ENCODE data around the gene ATG4C. TPM values are rescaled to one million over a fixed set of nuclear protein-coding genes. Genes with fewer than 3 reads are reported as not detected.
"Not testable (repeated sequence)": the region's sequence is repeated elsewhere in the genome, so short reads cannot be mapped to it uniquely, and the experiment has no call there.

Gene ATG4C
- total and polyA plus RNA-seq, 3 donors from 2014 or later: 6.8 to 10.2 (median 8.6) TPM

DNA sequence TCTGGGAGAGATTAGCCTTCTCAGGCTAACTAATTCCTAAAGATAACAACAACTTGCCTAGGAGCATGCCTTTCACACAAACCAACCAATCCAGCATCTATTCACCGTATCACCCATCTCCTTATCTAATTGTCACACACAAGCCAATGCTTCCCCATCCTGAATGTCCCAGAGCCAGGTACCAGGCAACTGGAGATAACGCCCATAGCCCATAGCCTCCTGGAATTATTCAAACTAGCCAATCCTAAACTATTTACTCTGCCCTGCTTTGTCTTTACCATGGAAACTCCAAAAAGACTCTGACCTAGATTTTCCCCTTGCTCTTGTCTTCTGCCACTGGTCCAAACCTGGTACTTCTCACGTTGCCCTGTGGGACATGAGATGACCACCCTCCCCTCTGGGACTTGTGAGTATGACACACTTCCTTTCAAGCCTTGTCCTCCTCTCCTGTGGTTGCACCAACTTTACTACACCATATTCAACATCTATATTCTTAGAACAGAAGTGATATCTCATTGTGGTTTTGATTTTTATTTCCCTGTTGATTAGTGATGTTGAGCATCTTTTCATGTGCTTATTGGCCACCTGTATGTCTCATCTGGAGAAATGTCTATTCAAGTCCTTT is 8.8 kb upstream of the ATG4C start:
- Histone ChIP-seq H3K4me3 (no peak overlapping the region), H3K27me3 (no peaks in the 10 kb centered on the region), H3K27ac (no peak overlapping the region), H3K4me1 (no peaks in the 10 kb centered on the region), H3K36me3 (ENCODE audit: low read depth, missing control alignments) (no peaks in the 10 kb centered on the region), H3K9me3 (no peaks in the 10 kb centered on the region)
- intact Hi-C loops (cut with DNase I; ENCODE audit: low total_unique reads): no loop called here
- TF ChIP-seq, protein P1, sequence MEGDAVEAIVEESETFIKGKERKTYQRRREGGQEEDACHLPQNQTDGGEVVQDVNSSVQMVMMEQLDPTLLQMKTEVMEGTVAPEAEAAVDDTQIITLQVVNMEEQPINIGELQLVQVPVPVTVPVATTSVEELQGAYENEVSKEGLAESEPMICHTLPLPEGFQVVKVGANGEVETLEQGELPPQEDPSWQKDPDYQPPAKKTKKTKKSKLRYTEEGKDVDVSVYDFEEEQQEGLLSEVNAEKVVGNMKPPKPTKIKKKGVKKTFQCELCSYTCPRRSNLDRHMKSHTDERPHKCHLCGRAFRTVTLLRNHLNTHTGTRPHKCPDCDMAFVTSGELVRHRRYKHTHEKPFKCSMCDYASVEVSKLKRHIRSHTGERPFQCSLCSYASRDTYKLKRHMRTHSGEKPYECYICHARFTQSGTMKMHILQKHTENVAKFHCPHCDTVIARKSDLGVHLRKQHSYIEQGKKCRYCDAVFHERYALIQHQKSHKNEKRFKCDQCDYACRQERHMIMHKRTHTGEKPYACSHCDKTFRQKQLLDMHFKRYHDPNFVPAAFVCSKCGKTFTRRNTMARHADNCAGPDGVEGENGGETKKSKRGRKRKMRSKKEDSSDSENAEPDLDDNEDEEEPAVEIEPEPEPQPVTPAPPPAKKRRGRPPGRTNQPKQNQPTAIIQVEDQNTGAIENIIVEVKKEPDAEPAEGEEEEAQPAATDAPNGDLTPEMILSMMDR (IDR thresholded peaks at IDR 0.05): no peak
- no peak for TF ChIP-seq POLR2A (IDR thresholded peaks at IDR 0.05)
- 80% methylated on average over 3 of the region's 3 CpGs for WGBS, 2 donors
- no peak for DNase-seq

DNA sequence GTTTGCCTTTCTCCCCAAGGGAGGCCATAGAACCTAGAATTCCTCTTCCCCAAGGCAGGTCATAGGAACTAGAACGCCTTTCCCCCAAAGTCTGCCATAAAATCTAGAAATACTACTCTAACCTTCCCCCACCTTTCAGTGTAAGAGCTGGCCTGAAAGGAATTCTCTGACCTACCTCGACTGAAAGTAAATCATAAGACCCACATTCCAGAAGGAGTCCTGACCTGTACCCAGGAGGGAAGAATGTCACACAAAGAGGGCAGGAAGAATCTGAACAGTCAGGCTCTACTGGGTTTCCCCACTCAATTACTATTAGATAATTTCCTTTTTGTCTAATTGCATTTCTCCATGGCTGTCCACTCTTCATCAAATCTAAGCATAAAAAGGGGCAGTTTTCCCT is 5.7 kb upstream of the ATG4C start:
- 50 to 55% methylated on average over 2 of the region's 2 CpGs for WGBS, 2 donors
- no peaks in the 10 kb centered on the region for H3K36me3 ChIP-seq (ENCODE audit: low read depth, missing control alignments)
- intact Hi-C loops (cut with DNase I; ENCODE audit: low total_unique reads): no loop called here
- H3K4me3 ChIP-seq: no peak overlapping the region
- H3K9me3 ChIP-seq: no peaks in the 10 kb centered on the region
- no peak for TF ChIP-seq POLR2A (IDR thresholded peaks at IDR 0.05)
- TF ChIP-seq, protein P1 (IDR thresholded peaks at IDR 0.05): no peak
- H3K4me1 ChIP-seq: no peaks in the 10 kb centered on the region
- no peak overlapping the region for H3K27ac ChIP-seq
- no peaks in the 10 kb centered on the region for H3K27me3 ChIP-seq
- no peak for DNase-seq

DNA sequence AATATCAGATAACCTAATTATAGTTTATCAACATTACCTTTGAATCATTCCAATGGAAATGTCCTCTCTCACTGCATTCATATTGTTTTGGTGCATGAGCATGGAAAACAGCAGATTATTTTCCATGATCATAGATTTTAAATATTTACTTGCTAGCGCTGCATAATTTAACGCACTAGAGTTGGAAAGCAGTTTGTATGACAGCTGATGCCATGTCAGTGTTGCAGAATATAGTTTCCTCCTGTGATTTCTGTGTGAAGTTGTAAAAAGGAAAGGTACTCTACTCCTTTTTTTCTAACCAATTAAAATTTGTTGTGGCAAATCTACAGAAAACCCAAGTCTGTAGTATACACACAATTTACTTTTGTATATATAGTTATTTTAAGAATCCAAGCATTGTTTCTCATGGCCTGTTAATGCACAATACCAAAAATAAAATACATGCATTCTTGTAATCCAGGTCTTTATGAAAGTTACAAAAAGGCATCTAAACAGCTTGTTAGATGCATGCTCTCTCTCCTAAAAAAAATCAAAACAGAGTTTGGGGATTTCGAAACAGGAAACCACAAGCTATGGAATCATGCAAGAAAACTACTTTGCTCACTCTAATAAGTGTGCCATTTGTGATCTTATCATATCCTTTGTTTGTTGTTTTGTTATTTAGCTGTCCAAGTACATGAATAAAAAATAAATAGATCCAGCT is 1.9 kb upstream of the ATG4C start:
- TF ChIP-seq, protein P1 (IDR thresholded peaks at IDR 0.05): no peak
- TF ChIP-seq POLR2A (IDR thresholded peaks at IDR 0.05): no peak
- Histone ChIP-seq H3K4me3 (no peak overlapping the region), H3K27me3 (no peaks in the 10 kb centered on the region), H3K4me1 (peaks cover 8% of the 10 kb centered on the region), H3K9me3 (no peaks in the 10 kb centered on the region), H3K36me3 (ENCODE audit: low read depth, missing control alignments) (no peaks in the 10 kb centered on the region), H3K27ac (no peak overlapping the region)
- 54 to 73% methylated on average over 3 of the region's 3 CpGs for WGBS, 2 donors
- intact Hi-C loops (cut with DNase I; ENCODE audit: low total_unique reads): no loop called here
- no peak for DNase-seq

DNA sequence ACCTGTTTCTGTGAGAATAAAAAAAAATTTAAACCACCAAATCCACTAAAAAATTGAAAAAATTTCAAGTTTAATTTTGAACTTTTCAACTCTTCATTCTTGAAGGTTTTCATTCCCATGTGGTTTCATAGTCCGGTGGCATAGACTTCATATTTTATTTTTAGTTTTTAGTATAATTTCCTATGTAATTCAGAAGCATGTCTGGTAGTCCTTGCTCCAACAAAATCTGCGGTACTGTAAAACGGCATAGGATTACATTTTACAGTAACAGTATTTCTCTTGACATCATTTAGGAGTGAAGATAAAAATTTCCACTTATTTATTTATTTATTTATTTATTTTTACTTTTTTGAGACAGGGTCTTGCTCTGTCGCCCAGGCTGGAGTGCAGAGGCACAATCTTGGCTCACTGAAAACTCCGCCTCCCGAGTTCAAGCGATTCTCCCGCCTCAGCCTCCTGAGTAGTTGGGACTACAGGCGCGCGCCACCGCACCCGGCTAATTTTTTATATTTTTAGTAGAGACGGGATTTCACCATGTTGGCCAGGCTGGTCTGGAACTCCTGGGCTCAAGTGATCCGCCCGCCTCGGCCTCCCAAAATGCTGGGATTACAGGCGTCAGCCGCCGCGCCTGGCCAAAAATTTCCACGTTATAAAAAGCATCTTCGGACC is 1.3 kb upstream of the ATG4C start:
- Histone ChIP-seq H3K4me3 (peak overlapping the region; percentile 76 to 80), H3K27ac (peak overlapping the region in 1 of 2 donors; percentile 92)
- DNase-seq: peak; percentile 16
- H3K27me3 ChIP-seq; H3K4me1 ChIP-seq; intact Hi-C loops (cut with DNase I; ENCODE audit: low total_unique reads); H3K36me3 ChIP-seq (ENCODE audit: low read depth, missing control alignments); H3K9me3 ChIP-seq: not testable (repeated sequence)
- 52 to 63% methylated on average over 23 of the region's 23 CpGs for WGBS, 2 donors

DNA sequence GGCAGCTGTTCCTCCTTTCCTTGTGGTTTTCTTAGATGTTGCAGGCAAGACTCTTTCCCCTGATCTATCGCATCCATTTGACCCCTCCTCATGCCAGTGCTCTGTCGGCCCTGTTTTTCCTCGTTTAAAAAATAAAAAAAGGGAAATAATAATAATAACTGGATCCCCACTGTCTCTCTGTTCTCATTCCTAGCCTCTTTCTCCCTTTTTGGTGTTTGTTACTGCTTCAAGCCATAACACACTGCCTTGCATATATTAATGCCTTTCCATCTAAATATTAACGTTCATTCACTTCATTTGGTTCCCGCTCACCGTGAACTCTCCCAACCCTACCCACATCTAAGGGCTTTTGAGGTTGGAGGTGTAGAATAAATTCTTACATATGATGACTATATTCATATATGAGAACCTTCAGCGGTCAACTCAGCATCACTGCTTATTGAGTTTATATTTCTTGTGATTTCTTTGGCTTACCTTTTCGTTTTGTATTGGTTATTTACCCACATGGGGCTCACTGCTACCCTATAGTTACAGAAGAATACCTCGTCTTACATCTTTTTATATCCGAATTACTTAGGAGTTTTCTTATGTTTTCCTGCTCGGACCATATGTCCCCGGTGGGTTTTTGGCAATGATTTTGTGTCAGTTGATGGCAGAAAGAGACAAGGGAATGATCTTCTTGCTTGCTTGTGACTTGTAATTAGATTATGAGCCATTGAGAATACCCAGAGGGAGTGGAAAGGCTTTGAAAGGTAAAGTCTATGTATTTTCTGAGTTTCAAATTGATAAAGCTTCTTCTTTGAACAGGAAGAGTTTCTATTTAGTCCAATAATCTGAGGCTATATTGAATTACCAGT is 805 bp downstream of the ATG4C start:
- Histone ChIP-seq H3K4me1 (peaks cover 8% of the 10 kb centered on the region), H3K27me3 (no peaks in the 10 kb centered on the region), H3K36me3 (ENCODE audit: low read depth, missing control alignments) (no peaks in the 10 kb centered on the region), H3K27ac (peak overlapping the region; percentile 85 to 92), H3K4me3 (peak overlapping the region; percentile 76 to 80), H3K9me3 (no peaks in the 10 kb centered on the region)
- 6 to 12% methylated on average over 12 of the region's 12 CpGs for WGBS, 2 donors
- intact Hi-C loops (cut with DNase I; ENCODE audit: low total_unique reads): no loop called here
- TF ChIP-seq, protein P1 (IDR thresholded peaks at IDR 0.05): no peak
- TF ChIP-seq POLR2A (IDR thresholded peaks at IDR 0.05): no peak
- DNase-seq: no peak

All from testis (tissue), 3 donors.